IMR-90 (cell line): Measurements from ENCODE around the gene ANKFY1. TPM values are rescaled to one million over a fixed set of nuclear protein-coding genes. Genes with fewer than 3 reads are reported as not detected.

ENCODE experiments used
- ATAC-seq: fragments of 200-7000 bp; cut with Tn5 transposase; 2 replicates; pipeline ENCODE4 v1.9.1; 2020; ENCODE audit warnings: low read depth, mild to moderate bottlenecking, moderate library complexity
- BruUV-seq: library from RNA; stranded (reverse); fragments of 400-500 nt; replicated peaks from 2 replicates; lab custom pipeline; 2021; lab: Mats Ljungman, UMichigan
- CTCF ChIA-PET: fragments of 300-600 bp; formaldehyde crosslinking; extraction: SDS; loops from one replicate; lab custom pipeline; 2021; ENCODE audit warnings: antibody characterized with exemption; lab: Yijun Ruan, JAX
- POLR2A ChIA-PET: fragments of 300-600 bp; sonication (Branson Sonifier 250); formaldehyde crosslinking; loops from one replicate; lab custom pipeline; 2022; ENCODE audit warnings: antibody characterized with exemption; ENCODE audit not compliant: unreplicated experiment; lab: Charles Lee
- DNase-seq: peaks from one replicate; pipeline ENCODE4 v3.0.0; 2013
- H2AFZ ChIP-seq: replicated peaks from 2 replicates; pipeline ENCODE3; 2013; ENCODE audit warnings: low read length, mild to moderate bottlenecking; ENCODE audit not compliant: poor library complexity
- H2AK5ac ChIP-seq: 2 replicates; pipeline ENCODE4 v1.6.1; 2013; ENCODE audit warnings: low read depth, low read length, inconsistent platforms
- H2AK9ac ChIP-seq: replicated peaks from 2 replicates; pipeline ENCODE3; 2013; ENCODE audit warnings: mild to moderate bottlenecking, low read depth, low read length, moderate library complexity; ENCODE audit not compliant: poor library complexity
- H2BK120ac ChIP-seq: 2 replicates; pipeline ENCODE4 v1.6.1; 2013; ENCODE audit warnings: low read depth, low read length, inconsistent platforms
- H2BK15ac ChIP-seq: 3 replicates; pipeline ENCODE4 v1.6.1; 2013; ENCODE audit warnings: low read depth, low read length, inconsistent platforms
- H2BK20ac ChIP-seq: 2 replicates; pipeline ENCODE4 v1.6.1; 2013; ENCODE audit warnings: low read depth, mild to moderate bottlenecking, inconsistent platforms, low read length, moderate library complexity
- H2BK5ac ChIP-seq: 2 replicates; pipeline ENCODE4 v1.6.1; 2013; ENCODE audit warnings: mild to moderate bottlenecking, low read depth, low read length, inconsistent platforms; ENCODE audit not compliant: poor library complexity, severe bottlenecking
- H3K14ac ChIP-seq: replicated peaks from 2 replicates; pipeline ENCODE4 v1.6.1; 2013; ENCODE audit warnings: low read depth, low read length, inconsistent platforms
- H3K18ac ChIP-seq: 2 replicates; pipeline ENCODE4 v1.6.1; 2013; ENCODE audit warnings: low read depth, low read length, control low read depth
- H3K23ac ChIP-seq: 2 replicates; pipeline ENCODE4 v1.6.1; 2013; ENCODE audit warnings: low read depth, low read length, inconsistent platforms
- H3K27ac ChIP-seq: 2 replicates; pipeline ENCODE4 v1.5.1; 2013; ENCODE audit warnings: mild to moderate bottlenecking, control low read depth, low read length; ENCODE audit not compliant: insufficient read depth
- H3K27me3 ChIP-seq: 2 replicates; pipeline ENCODE4 v1.6.1; 2013; ENCODE audit warnings: low read length; ENCODE audit not compliant: control insufficient read depth, insufficient read depth
- H3K36me3 ChIP-seq: 2 replicates; pipeline ENCODE4 v1.6.1; 2013; ENCODE audit warnings: low read length, mixed read lengths; ENCODE audit not compliant: control insufficient read depth, insufficient read depth
- H3K4ac ChIP-seq: 2 replicates; pipeline ENCODE4 v1.6.1; 2013; ENCODE audit warnings: low read depth, low read length, inconsistent platforms
- H3K4me1 ChIP-seq: 2 replicates; pipeline ENCODE4 v1.6.1; 2013; ENCODE audit warnings: low read length, mixed read lengths; ENCODE audit not compliant: control insufficient read depth, insufficient read depth
- H3K4me2 ChIP-seq: 2 replicates; pipeline ENCODE4 v1.6.1; 2013; ENCODE audit warnings: low read depth, mild to moderate bottlenecking, control low read depth, low read length, moderate library complexity
- H3K4me3 ChIP-seq: 2 replicates; pipeline ENCODE4 v1.5.1; 2013; ENCODE audit warnings: low read depth, mild to moderate bottlenecking, control low read depth, low read length, moderate library complexity; ENCODE audit not compliant: insufficient read depth
- H3K56ac ChIP-seq: 2 replicates; pipeline ENCODE4 v1.6.1; 2013; ENCODE audit warnings: low read length, inconsistent platforms; ENCODE audit not compliant: insufficient read depth; ENCODE audit errors: extremely low read depth
- H3K79me1 ChIP-seq, 2 experiments: 2 replicates each; pipeline ENCODE4 v1.6.1; 2013; ENCODE audit warnings: low read length in 2 of 2, inconsistent platforms in 1 of 2, low read depth in 1 of 2
- H3K9ac ChIP-seq: 2 replicates; pipeline ENCODE4 v1.6.1; 2013; ENCODE audit warnings: low read depth, low read length, control low read depth
- H3K9me1 ChIP-seq: 2 replicates; pipeline ENCODE4 v1.6.1; 2013; ENCODE audit warnings: low read length, inconsistent platforms; ENCODE audit not compliant: insufficient read depth
- H3K9me3 ChIP-seq: 2 replicates; pipeline ENCODE4 v1.6.1; 2013; ENCODE audit warnings: low read length; ENCODE audit not compliant: control insufficient read depth, insufficient read depth
- H4K20me1 ChIP-seq: 2 replicates; pipeline ENCODE4 v1.6.1; 2013; ENCODE audit warnings: low read length, inconsistent platforms; ENCODE audit not compliant: insufficient read depth
- H4K5ac ChIP-seq: 2 replicates; pipeline ENCODE4 v1.6.1; 2013; ENCODE audit warnings: mild to moderate bottlenecking, low read depth, low read length, control low read depth
- H4K8ac ChIP-seq, 2 experiments: 2 replicates each; pipeline ENCODE4 v1.6.1; 2013; ENCODE audit warnings: low read depth in 2 of 2, low read length in 2 of 2, control low read depth in 1 of 2, inconsistent platforms in 1 of 2
- H4K91ac ChIP-seq: 2 replicates; pipeline ENCODE4 v1.6.1; 2013; ENCODE audit warnings: low read depth, low read length, inconsistent platforms; ENCODE audit not compliant: insufficient read depth
- MAFK ChIP-seq: IDR thresholded peaks from 2 replicates; pipeline ENCODE4 v1.6.1; 2012; ENCODE audit warnings: low read depth, low read length, improper control_type of control experiment
- MXI1 ChIP-seq: IDR thresholded peaks from 2 replicates; pipeline ENCODE4 v1.6.1; 2012; ENCODE audit warnings: low read depth, mild to moderate bottlenecking, low read length, moderate library complexity, borderline replicate concordance
- RCOR1 ChIP-seq: IDR thresholded peaks from 2 replicates; pipeline ENCODE4 v1.6.1; 2012; ENCODE audit warnings: mild to moderate bottlenecking, low read length, improper control_type of control experiment; ENCODE audit not compliant: insufficient replicate concordance
- WGBS, 2 experiments: methylation state at CpG; one replicate each; pipeline versions ENCODE4 v1.1.5 to v1.1.7; 2013; ENCODE audit warnings: missing lambda C conversion rate in 2 of 2; ENCODE audit not compliant: insufficient read length in 1 of 2; ENCODE audit errors: extremely low coverage in 2 of 2; 5-methylcytosine and 5-hydroxymethylcytosine counted together
- dilution Hi-C: fragments of 300-500 bp; cut with HindIII; formaldehyde crosslinking; loops from one replicate; pipeline ENCODE4 v1.14.3; 2018; ENCODE audit warnings: low sequenced_read_pairs; ENCODE audit not compliant: unreplicated experiment
- in situ Hi-C: fragments of 300-500 bp; cut with MboI; formaldehyde crosslinking; loops from 3 replicates; pipeline ENCODE4 v1.14.3; 2019; ENCODE audit warnings: low sequenced_read_pairs, inconsistent platforms, mixed read lengths
- intact Hi-C: fragments of 100-400 bp; cut with micrococcal nuclease; formaldehyde crosslinking; loops from 2 replicates; pipeline ENCODE4 v1.10.0; 2022
- polyA plus RNA-seq, 3 experiments: library from polyadenylated mRNA; depleted of rRNA; stranded (reverse); fragments of >200 nt; gene quantifications; 2 replicates each; pipeline ENCODE4 v1.2.3, GENCODE V29; 2012; ENCODE audit warnings: low replicate concordance in 1 of 3
- total RNA-seq: library from RNA; depleted of rRNA; stranded (reverse); fragments of >200 nt; gene quantifications from 2 replicates; pipeline ENCODE4 v1.2.3, GENCODE V29; 2012

ANKFY1 gene
- total and polyA plus RNA-seq, 2 of the 4 experiments (the other 2 are of a cell fraction), result 32.3 to 48.9 TPM

GRCh38 chr17:4248504-4249277, 15.1 kb downstream of the ANKFY1 start:
- Histone ChIP-seq H3K18ac (no peak overlapping the region), H2BK5ac (no peak overlapping the region), H2AFZ (no peak overlapping the region), H4K8ac (no peak overlapping the region), H2BK20ac (no peak overlapping the region), H3K27me3 (no peaks in the 10 kb centered on the region), H4K20me1 (peaks cover 82% of the 10 kb centered on the region), H2BK15ac (no peak overlapping the region), H2BK120ac (no peak overlapping the region), H3K23ac (no peak overlapping the region), H4K91ac (no peak overlapping the region), H3K9me3 (no peaks in the 10 kb centered on the region), H2AK5ac (no peak overlapping the region), H3K36me3 (peaks cover 4% of the 10 kb centered on the region; the same call in 1 of the 2 replicates), H3K27ac (no peak overlapping the region), H3K4me1 (peaks cover 8% of the 10 kb centered on the region), H3K4me3 (no peak overlapping the region), H3K9ac (no peak overlapping the region), H3K4ac (no peak overlapping the region), H2AK9ac (no peak overlapping the region), H3K56ac (no peak overlapping the region), H3K4me2 (no peak overlapping the region), H3K9me1 (peaks cover 27% of the 10 kb centered on the region), H3K14ac (no peak overlapping the region), H3K79me1 (peaks cover 57 to 88% of the 10 kb centered on the region in 2 experiments), H4K5ac (no peak overlapping the region)
- dilution Hi-C loops, result no loop called here
- WGBS, 2 experiments, result no CpG with 5 or more reads among the region's 7 CpGs
- DNase-seq, result no peak
- no TSS peak for BruUV-seq
- in situ Hi-C loops, result no loop called here
- POLR2A ChIA-PET, result no interaction called here
- CTCF ChIA-PET, result interaction anchor here (0.7 to 1.5 kb wide), 4 partner anchors 9 to 159 kb away, joined by 3 to 7 read pairs (median 4); no protein-coding TSS in a partner anchor
- intact Hi-C loops, result no loop called here
- no peak for ATAC-seq
- TF ChIP-seq MAFK, result 0 out of 2 replicates have a peak, but pooled peaks have one; percentile 19
- no peak for TF ChIP-seq MXI1
- no peak for TF ChIP-seq RCOR1
